H1 (cell line): ENCODE data around the gene SSX2IP. TPM values are rescaled to one million over a fixed set of nuclear protein-coding genes. Genes with fewer than 3 reads are reported as not detected.

ENCODE experiments used
- CBX8 ChIP-seq: fragments of 300-800, 300-1000 bp; sonication (generic); IDR thresholded peaks from 2 replicates; pipeline ENCODE4 v1.7.1; 2016; ENCODE audit warnings: low read depth, low read length, borderline replicate concordance
- CEBPB ChIP-seq: IDR thresholded peaks from 2 replicates; pipeline ENCODE4 v1.6.1; 2012; ENCODE audit warnings: low read depth, low read length
- E2F6 ChIP-seq: IDR thresholded peaks from 2 replicates; pipeline ENCODE4 v1.6.1; 2012; ENCODE audit warnings: inconsistent platforms
- EP300 ChIP-seq, 2 experiments: IDR thresholded peaks; 1 replicate in 1 of 2; 2 replicates in 1 of 2; pipeline ENCODE4 v1.6.1; 2011 to 2012; ENCODE audit warnings: low read depth in 2 of 2, low read length in 2 of 2, mild to moderate bottlenecking in 2 of 2, borderline replicate concordance in 1 of 2, inconsistent platforms in 1 of 2, moderate library complexity in 1 of 2
- HDAC2 ChIP-seq, 2 experiments: fragments of 300-600 bp in 1 of 2; sonication (generic) in 1 of 2; IDR thresholded peaks; 2 replicates each; pipeline ENCODE4 v1.6.1; 2011 to 2012; ENCODE audit warnings: low read depth in 2 of 2, low read length in 2 of 2, mild to moderate bottlenecking in 2 of 2, moderate library complexity in 2 of 2, borderline replicate concordance in 1 of 2, inconsistent platforms in 1 of 2
- JUND ChIP-seq: IDR thresholded peaks from 2 replicates; pipeline ENCODE4 v1.6.1; 2011; ENCODE audit warnings: mild to moderate bottlenecking, improper control_type of control experiment, low read length
- MAX ChIP-seq: IDR thresholded peaks from 2 replicates; pipeline ENCODE4 v1.6.1; 2012; ENCODE audit warnings: inconsistent platforms
- NANOG ChIP-seq: IDR thresholded peaks from 2 replicates; pipeline ENCODE4 v1.6.1; 2011; ENCODE audit warnings: low read length, low read depth, mild to moderate bottlenecking, inconsistent platforms; ENCODE audit not compliant: insufficient read depth, poor library complexity, severe bottlenecking
- POU5F1 ChIP-seq: IDR thresholded peaks from 2 replicates; pipeline ENCODE4 v1.6.1; 2011; ENCODE audit warnings: low read depth, mild to moderate bottlenecking, low read length, moderate library complexity
- RAD21 ChIP-seq, 2 experiments: IDR thresholded peaks in 1 of 2; conservative IDR thresholded peaks in 1 of 2; 2 replicates each; pipeline ENCODE4 v1.6.1; 2011; ENCODE audit warnings: low read depth in 2 of 2, low read length in 2 of 2, improper control_type of control experiment in 1 of 2, inconsistent platforms in 1 of 2, mild to moderate bottlenecking in 1 of 2, moderate library complexity in 1 of 2
- SIN3A ChIP-seq, 2 experiments: IDR thresholded peaks in 1 of 2; conservative IDR thresholded peaks in 1 of 2; 2 replicates each; pipeline ENCODE4 v1.6.1; 2011 to 2012; ENCODE audit warnings: low read length in 2 of 2, improper control_type of control experiment in 1 of 2, low read depth in 1 of 2, mild to moderate bottlenecking in 1 of 2
- TAF1 ChIP-seq: IDR thresholded peaks from 2 replicates; pipeline ENCODE4 v1.6.1; 2011; ENCODE audit warnings: mild to moderate bottlenecking, low read depth, low read length
- TAF7 ChIP-seq: optimal IDR thresholded peaks from 2 replicates; pipeline ENCODE3; 2011; ENCODE audit warnings: low read depth, mild to moderate bottlenecking, inconsistent platforms, low read length, moderate library complexity, borderline replicate concordance
- USF2 ChIP-seq: IDR thresholded peaks from 2 replicates; pipeline ENCODE4 v1.6.1; 2011; ENCODE audit warnings: low read length, improper control_type of control experiment
- YY1 ChIP-seq: IDR thresholded peaks from 2 replicates; pipeline ENCODE4 v1.6.1; 2011; ENCODE audit warnings: low read depth, mild to moderate bottlenecking, low read length
- polyA plus RNA-seq, 7 experiments: library from polyadenylated mRNA; depleted of rRNA in 3 of 7; stranded (reverse) in 5 of 7; unstranded in 2 of 7; fragments of >200 nt in 5 of 7; fragments of 200-250 nt in 2 of 7; gene quantifications; 1 replicate in 5 of 7; 2 replicates in 1 of 7; 4 replicates in 1 of 7; pipeline versions ENCODE4 v1.2.1 to v1.2.3, GENCODE V29; 2011 to 2013; ENCODE audit warnings: missing spikeins in 2 of 7, mixed read lengths in 2 of 7
- total RNA-seq: library from RNA; stranded (reverse); fragmentation: NEBNext Ultra II Directional; extraction: Animal tissue kit (Norgen Biotek cat#: 25700); gene quantifications from 2 replicates; pipeline ENCODE4 v1.2.1, GENCODE V29; 2021
- TF ChIP-seq, protein P1 (sequence below): IDR thresholded peaks from 2 replicates; pipeline ENCODE4 v1.6.1; 2011; ENCODE audit warnings: low read depth, mild to moderate bottlenecking, low read length; ENCODE audit not compliant: insufficient read depth

SSX2IP gene
- total and polyA plus RNA-seq, 2 of the 8 experiments (the other 6 are each of a cell fraction or from before 2014, with no cell fraction given), result 4.0 to 31.3 TPM

DNA sequence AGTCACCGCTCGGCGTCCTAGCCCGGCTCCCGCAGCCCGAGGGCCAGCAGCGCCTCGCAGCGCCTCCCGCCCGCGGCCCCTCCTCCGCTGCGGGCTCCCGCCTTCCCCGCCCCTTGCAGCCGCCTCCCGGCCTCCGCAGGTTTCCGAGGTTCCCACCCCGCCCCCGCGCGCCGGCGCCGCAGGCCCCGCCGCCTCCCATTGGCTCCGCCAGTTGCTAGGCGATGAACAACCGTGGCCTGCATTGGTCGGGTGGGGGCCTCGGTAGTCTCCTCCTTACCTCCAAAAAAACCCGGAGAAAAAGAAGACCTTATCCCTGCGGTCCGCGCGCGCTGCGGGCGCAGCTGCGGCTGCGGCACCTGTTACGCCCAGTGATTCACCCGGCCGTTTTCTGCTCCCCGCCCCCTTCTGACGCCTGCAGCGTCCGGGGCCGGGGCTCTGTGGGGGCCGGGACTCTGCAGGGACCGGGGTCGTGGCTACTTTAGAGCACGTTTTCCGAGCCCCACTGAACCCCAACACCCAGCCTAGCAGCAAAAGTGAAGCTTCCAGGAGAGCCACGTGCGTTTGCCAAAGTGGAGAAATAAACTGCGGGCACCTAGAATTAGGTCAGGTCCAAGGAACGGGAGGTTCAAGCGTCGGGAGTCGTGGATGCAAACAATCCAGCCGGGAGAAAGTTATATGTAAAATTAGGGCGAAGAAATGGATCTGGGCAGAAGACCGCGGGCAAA, at the start of gene SSX2IP (continued):
- TF ChIP-seq JUND, result 0 out of 2 replicates have a peak, but pooled peaks have one; percentile 8
- TF ChIP-seq NANOG, result no peak
- TF ChIP-seq CEBPB, result no peak
- TF ChIP-seq E2F6, result peak; percentile 62
- peak in 1 of 2 experiments; percentile 65; a peak in 1 of 4 replicates for TF ChIP-seq SIN3A (conservative IDR thresholded peaks at IDR 0.05 in 1 of 2, IDR thresholded peaks at IDR 0.05 in 1 of 2; ENCODE audit: low read depth in 1 of 2, low read length in 2 of 2)
- TF ChIP-seq HDAC2 (IDR thresholded peaks at IDR 0.05; ENCODE audit: borderline replicate concordance in 1 of 2, low read depth in 2 of 2, low read length in 2 of 2), result peak in 1 of 2 experiments; percentile 84; a peak in 1 of 4 replicates
- no peak for TF ChIP-seq RAD21 (IDR thresholded peaks at IDR 0.05 in 1 of 2, conservative IDR thresholded peaks at IDR 0.05 in 1 of 2; ENCODE audit: low read depth in 2 of 2, low read length in 2 of 2)
- no peak for TF ChIP-seq EP300 (IDR thresholded peaks at IDR 0.05; ENCODE audit: borderline replicate concordance in 1 of 2, low read depth in 2 of 2, low read length in 2 of 2)
- TF ChIP-seq CBX8, result no peak
- TF ChIP-seq, protein P1, sequence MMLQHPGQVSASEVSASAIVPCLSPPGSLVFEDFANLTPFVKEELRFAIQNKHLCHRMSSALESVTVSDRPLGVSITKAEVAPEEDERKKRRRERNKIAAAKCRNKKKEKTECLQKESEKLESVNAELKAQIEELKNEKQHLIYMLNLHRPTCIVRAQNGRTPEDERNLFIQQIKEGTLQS, result no peak
- peak; percentile 52 for TF ChIP-seq TAF7
- peak; percentile 74 for TF ChIP-seq MAX
- no peak for TF ChIP-seq USF2
- TF ChIP-seq TAF1, result peak; percentile 70
- TF ChIP-seq YY1, result no peak
- no peak for TF ChIP-seq POU5F1
